C4-2B (cell line): ENCODE measurements around the gene LAMA2.

ENCODE experiments used
- H3K27ac ChIP-seq: fragments of 450-650 bp; 2 replicates; pipeline ENCODE4 v1.5.1; 2017
- CTCF ChIP-seq: fragments of 450-650 bp; conservative IDR thresholded peaks from 2 replicates; pipeline ENCODE4 v1.5.1; 2017; ENCODE audit warnings: mild to moderate bottlenecking
- ZFX ChIP-seq: fragments of 450-650 bp; IDR thresholded peaks from 2 replicates; pipeline ENCODE4 v1.6.1; 2017

The LAMA2 gene

GRCh38 chr6:129105793-129106192 lies 222.9 kb downstream of the LAMA2 start:
- H3K27ac ChIP-seq: no peak overlapping the region
- TF ChIP-seq ZFX (no peak), CTCF (no peak)

GRCh38 chr6:129108337-129108736 lies 225.4 kb downstream of the LAMA2 start:
- TF ChIP-seq CTCF (no peak), ZFX (no peak)
- no peak overlapping the region for H3K27ac ChIP-seq

GRCh38 chr6:129110690-129111343 lies 227.9 kb downstream of the LAMA2 start:
- TF ChIP-seq ZFX: no peak
- no peak for TF ChIP-seq CTCF

GRCh38 chr6:129111346-129111745 lies 228.4 kb downstream of the LAMA2 start:
- H3K27ac ChIP-seq: no peak overlapping the region
- no peak for TF ChIP-seq ZFX
- TF ChIP-seq CTCF: no peak

More at GRCh38 chr6:129110690-129111343, 227.9 kb downstream of the LAMA2 start:
- no peak overlapping the region for H3K27ac ChIP-seq

GRCh38 chr6:129111853-129112252 lies 228.9 kb downstream of the LAMA2 start:
- no peak overlapping the region for H3K27ac ChIP-seq
- TF ChIP-seq CTCF (no peak), ZFX (no peak)

- H3K27ac ChIP-seq: no peak overlapping the region
- TF ChIP-seq ZFX: no peak
These were observed 229.7 kb downstream of the LAMA2 start for GRCh38 chr6:129112591-129112990.

GRCh38 chr6:129113637-129114036 lies 230.7 kb downstream of the LAMA2 start:
- TF ChIP-seq CTCF: no peak
- H3K27ac ChIP-seq: no peak overlapping the region

- no peak for TF ChIP-seq CTCF
- H3K27ac ChIP-seq: no peak overlapping the region
These were observed 231.9 kb downstream of the LAMA2 start for GRCh38 chr6:129114636-129115391.
